ENCODE data around the gene MIPOL1. TPM values are rescaled to one million over a fixed set of nuclear protein-coding genes. Genes with fewer than 3 reads are reported as not detected.

The MIPOL1 gene
- total and polyA plus RNA-seq, 2 donors (not counting 3 experiments of a cell fraction or from before 2014, with no cell fraction given): 3.4 to 33.5 TPM

DNA sequence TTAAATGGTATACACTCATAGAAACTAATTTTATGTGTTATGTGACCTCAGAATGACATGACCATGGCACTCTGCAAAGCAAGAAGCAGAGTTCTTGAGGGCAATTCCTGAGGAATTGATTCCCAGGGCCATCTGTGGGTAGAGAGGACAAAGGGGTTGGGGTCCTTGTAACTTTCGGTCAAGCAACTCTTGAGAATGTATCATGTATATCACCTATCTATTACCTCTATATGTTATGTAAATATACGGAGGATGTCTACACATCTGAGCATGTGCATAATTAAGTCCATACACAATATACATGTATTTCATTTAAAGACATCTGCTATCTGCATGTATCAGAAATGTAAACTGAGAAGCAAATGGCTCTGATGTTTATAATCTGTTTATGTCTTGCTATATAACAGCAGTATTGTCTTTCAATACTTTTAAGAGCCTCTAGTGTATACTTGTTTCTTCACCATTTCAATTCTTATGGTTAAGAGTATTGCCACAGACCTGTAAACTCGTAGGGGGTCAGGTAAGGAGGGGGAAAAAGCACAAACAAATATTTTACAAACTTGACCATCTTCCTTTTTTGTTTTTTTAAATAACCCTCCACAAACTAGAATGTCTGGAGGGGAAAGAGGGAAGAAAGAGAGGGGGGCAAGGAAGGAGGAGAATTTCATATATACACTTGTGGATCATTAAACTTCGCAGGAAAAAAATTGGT is 392.8 kb downstream of the MIPOL1 start:
- no peak overlapping the region for H2AFZ ChIP-seq (ENCODE audit: low read depth, low read length)
- H3K9me1 ChIP-seq (replicated peaks; ENCODE audit: control insufficient read depth, extremely low read depth, insufficient read depth, low read length): no peaks in the 10 kb centered on the region
- intact Hi-C loops (cut with micrococcal nuclease) (no loop called here), dilution Hi-C loops (cut with MboI; ENCODE audit: extremely low pct_ligation_motif_present, low sequenced_read_pairs) (no loop called here)
- peaks cover 6% of the 10 kb centered on the region for H4K20me1 ChIP-seq (replicated peaks; ENCODE audit: control insufficient read depth, extremely low read depth, insufficient read depth, low read length)
- H3K9me3 ChIP-seq (replicated peaks; ENCODE audit: control insufficient read depth, insufficient read depth, low read length): no peaks in the 10 kb centered on the region
- H3K9ac ChIP-seq (replicated peaks; ENCODE audit: extremely low read depth, insufficient read depth, low read length): no peak overlapping the region
- peaks cover 69 to 88% of the 10 kb centered on the region in 2 experiments for H3K27me3 ChIP-seq (ENCODE audit: control insufficient read depth in 2 of 2, insufficient read depth in 2 of 2, low read length in 2 of 2)
- DNase-seq (ENCODE audit: low read depth, low spot score): no peak
- H3K4me2 ChIP-seq (ENCODE audit: insufficient read depth, low read length): no peak overlapping the region
- ChIA-PET CTCF (interaction anchor here (1.1 kb wide), 1 partner anchor 344 kb away, joined by 3 read pairs; no protein-coding TSS in a partner anchor), POLR2A (no interaction called here)
- no peak overlapping the region for H3K4me3 ChIP-seq (replicated peaks in 1 of 3; ENCODE audit: insufficient read depth in 1 of 3, low read depth in 1 of 3, low read length in 3 of 3)
- no peaks in the 10 kb centered on the region for H3K79me2 ChIP-seq (ENCODE audit: control insufficient read depth, insufficient read depth, low read length)
- FAIRE-seq: no peak
- H3K36me3 ChIP-seq (ENCODE audit: control insufficient read depth in 2 of 2, extremely low read depth in 1 of 2, insufficient read depth in 2 of 2, low read length in 2 of 2): no peaks in the 10 kb centered on the region
- TF ChIP-seq GATA2 (IDR thresholded peaks at IDR 0.05; ENCODE audit: insufficient read depth, insufficient read length, low read depth, low read length) (no peak), JUN (IDR thresholded peaks at IDR 0.05; ENCODE audit: borderline replicate concordance, insufficient read depth, insufficient read length, low read depth) (no peak), POLR2AphosphoS5 (IDR thresholded peaks at IDR 0.05; ENCODE audit: insufficient read depth, low read depth, low read length) (no peak), FOS (IDR thresholded peaks at IDR 0.05; ENCODE audit: borderline replicate concordance, insufficient read depth, low read length) (no peak), MYC (IDR thresholded peaks at IDR 0.05; ENCODE audit: low read depth, low read length) (no peak)
- TF ChIP-seq, protein P1, sequence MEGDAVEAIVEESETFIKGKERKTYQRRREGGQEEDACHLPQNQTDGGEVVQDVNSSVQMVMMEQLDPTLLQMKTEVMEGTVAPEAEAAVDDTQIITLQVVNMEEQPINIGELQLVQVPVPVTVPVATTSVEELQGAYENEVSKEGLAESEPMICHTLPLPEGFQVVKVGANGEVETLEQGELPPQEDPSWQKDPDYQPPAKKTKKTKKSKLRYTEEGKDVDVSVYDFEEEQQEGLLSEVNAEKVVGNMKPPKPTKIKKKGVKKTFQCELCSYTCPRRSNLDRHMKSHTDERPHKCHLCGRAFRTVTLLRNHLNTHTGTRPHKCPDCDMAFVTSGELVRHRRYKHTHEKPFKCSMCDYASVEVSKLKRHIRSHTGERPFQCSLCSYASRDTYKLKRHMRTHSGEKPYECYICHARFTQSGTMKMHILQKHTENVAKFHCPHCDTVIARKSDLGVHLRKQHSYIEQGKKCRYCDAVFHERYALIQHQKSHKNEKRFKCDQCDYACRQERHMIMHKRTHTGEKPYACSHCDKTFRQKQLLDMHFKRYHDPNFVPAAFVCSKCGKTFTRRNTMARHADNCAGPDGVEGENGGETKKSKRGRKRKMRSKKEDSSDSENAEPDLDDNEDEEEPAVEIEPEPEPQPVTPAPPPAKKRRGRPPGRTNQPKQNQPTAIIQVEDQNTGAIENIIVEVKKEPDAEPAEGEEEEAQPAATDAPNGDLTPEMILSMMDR (IDR thresholded peaks at IDR 0.05; ENCODE audit: extremely low read depth in 1 of 2, insufficient read depth in 1 of 2, low read depth in 1 of 2, low read length in 2 of 2): no peak
- BruUV-seq (replicated peaks): no TSS peak
- no peak overlapping the region for H3K27ac ChIP-seq (ENCODE audit: insufficient read depth, low read depth, low read length)
- peaks cover 5% of the 10 kb centered on the region for H3K4me1 ChIP-seq (ENCODE audit: control insufficient read depth, extremely low read depth, insufficient read depth, low read length)
